ENCODE results near the gene CRB3. TPM values are rescaled to one million over a fixed set of nuclear protein-coding genes. Genes with fewer than 3 reads are reported as not detected.

CRB3 gene
- total RNA-seq, 4 donors from 2014 or later: 1.0 TPM; not detected in 3

GRCh38 chr19:6473647-6474046 is 9.6 kb downstream of the CRB3 start:
- TF ChIP-seq CTCF (IDR thresholded peaks at IDR 0.05; ENCODE audit: low read depth): no peak

DNA sequence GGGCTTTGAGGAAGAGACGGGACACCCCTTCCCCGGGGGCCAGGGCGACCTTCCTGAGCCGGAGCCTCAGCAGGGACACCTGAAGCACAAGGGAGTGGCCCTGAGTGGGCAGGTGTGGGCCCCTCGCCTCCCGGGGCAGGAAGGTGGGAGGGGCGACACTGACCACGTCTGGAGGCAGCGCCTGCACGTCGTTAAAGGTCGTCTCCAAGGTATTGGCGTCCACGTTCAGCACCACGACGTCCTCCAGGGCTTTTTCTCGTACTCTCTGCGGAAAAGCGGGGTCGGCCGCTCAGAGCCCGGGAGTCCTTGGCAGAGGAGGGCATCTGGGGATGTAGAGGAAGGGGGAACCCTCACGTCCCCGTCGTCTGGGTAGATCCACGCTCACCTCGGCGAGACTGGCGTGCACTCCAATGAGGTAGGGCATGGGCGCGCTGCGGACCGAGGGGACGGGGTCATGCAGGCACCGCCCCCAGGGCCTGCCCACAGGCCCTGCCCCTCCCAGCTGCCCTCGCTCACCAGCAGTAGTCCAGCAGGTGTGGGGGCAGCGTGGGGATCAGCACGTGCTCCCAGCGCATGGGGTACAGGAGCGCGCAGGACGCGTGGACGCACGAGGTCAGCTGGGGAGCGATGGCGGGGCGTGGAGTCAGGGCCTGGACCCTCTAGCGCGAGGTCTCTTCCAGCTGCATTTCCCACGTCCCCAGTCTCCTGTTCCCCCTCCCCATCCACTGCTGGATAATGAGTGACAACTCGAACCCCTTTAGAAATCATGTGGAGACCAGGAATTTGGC is 11.4 kb downstream of the CRB3 start:
- TF ChIP-seq CTCF (IDR thresholded peaks at IDR 0.05; ENCODE audit: low read depth): no peak

DNA sequence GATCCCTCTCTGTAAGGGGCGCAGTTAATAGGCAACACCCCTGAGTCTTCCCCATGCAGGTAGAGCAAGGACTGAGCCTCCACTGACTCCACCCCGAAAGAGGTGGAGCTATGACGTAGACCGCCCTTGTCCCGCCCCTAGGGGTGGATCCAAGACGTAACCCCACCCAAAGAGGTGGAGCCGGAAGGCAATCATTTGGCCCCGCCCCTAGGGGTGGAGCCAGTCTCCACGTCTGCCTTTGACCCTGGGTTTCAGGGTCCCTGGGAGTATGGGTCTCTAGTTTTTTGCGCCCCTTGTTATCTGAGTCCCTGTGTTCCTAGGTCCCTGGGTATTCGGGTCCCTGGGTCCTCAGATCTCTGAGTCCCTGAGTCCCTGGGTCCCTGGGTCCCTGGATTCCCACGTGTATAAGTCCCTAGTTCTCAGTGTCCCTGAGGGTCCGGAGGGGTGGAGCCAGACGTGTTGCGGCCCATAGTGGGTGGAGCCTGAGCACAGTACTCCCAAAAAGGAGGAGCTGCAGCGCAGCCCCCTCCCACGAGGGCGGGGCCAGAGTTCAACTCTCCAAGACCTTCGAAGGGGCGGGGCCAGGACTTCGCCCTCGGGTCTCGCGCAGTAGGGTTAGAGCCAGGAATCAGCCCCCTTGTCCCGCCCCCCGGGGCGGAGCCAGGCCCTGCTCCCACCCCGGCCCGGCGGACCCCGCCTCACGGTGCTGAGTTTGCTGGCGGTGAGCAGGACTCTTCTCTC is 12.3 kb downstream of the CRB3 start:
- no peak for TF ChIP-seq CTCF (IDR thresholded peaks at IDR 0.05; ENCODE audit: low read depth)

DNA sequence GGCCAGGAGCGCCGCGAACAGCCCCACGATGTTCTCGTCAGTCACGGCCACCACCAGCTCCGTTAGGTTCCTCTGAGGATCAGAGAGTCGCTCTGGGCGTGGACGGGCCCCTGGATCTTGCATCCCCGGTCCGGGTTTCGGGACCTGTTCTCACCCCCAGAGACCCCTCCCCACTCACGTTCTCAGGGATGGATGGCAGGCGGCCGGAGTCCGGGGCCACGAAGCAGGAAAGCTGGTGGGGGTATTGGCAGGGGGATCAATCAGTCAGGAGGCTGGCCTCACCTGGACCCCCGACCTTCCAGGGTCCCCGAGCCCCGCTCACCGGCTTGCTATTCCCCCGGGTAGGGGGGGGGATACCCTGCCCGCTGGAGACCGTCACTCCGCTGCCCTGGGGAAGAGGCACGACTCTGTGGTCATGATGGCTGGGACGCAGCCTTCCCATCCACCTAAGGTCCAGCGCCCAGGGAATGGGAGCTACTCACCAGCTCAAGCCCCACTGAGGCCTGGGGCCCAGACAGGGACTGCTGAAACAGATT is 12.9 kb downstream of the CRB3 start:
- no peak for TF ChIP-seq CTCF (IDR thresholded peaks at IDR 0.05; ENCODE audit: low read depth)

GRCh38 chr19:6478815-6479214 is 14.7 kb downstream of the CRB3 start:
- TF ChIP-seq CTCF (IDR thresholded peaks at IDR 0.05; ENCODE audit: low read depth): no peak

DNA sequence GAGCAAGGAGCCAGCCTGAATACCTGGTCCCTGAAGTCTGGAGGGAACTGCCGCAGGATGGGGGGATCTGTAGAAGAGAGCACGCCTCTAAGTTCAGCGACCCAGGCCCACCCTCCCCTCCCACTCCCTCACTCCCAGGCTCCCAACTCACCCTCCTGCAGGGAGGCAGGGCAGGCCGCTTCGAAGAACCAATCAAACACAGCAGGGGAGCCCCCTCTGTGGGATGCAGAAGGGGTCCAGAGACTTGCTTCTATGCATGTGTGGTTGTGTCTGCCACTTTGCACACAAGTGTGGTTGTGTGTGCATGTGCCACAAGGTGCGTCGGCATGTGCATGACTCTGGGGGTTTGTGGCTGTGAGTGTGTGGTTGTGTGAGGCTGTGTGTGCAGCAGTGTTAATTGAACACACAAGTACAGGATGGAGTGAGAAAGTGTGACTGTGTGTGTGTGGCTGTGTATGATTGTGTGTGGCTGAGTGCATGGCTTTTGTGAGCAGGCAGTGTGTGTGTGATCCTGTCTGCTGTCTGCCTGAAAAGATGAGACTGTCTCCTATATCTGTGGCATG is 15.8 kb downstream of the CRB3 start:
- no peak for TF ChIP-seq CTCF (IDR thresholded peaks at IDR 0.05; ENCODE audit: low read depth)

DNA sequence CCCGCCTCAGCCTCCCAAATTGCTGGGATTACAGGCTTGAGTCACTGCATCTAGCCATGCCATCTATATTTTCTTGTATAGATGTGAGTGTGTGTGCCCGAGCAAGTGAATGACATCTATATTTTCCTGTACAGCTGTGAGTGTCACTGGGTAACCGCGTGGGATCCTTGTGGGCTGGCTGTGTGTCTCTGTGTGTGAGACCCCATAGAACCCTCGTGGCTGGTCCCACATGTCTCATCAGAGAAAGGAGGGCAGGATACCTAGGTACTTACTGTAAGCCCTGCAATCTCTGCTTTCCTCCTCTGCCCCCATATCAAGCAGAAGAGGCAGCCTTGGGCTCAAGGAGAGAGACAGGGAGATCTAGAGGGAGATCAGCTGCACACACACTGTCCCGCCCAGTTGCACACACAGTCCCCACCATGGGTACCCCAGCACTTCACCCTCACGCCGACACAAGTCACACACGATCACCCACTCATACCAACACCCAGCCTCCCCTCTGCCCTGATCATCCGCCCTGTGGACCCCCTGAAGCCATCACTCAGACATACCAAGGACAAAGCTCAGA is 16.9 kb downstream of the CRB3 start:
- no peak for TF ChIP-seq CTCF (IDR thresholded peaks at IDR 0.05; ENCODE audit: low read depth)

Measured in subcutaneous adipose tissue (tissue), 4 donors.